WTC11 (cell line): ENCODE measurements around the gene SF3B2. TPM values are rescaled to one million over a fixed set of nuclear protein-coding genes. Genes with fewer than 3 reads are reported as not detected.
A peak's percentile ranks its signal among the peaks of the same experiment; 100 is the strongest.

Source experiments
- ATAC-seq: fragments of 200-7000 bp; cut with Tn5 transposase; 2 replicates; pipeline ENCODE4 v1.10.0; 2021; ENCODE audit warnings: mild to moderate bottlenecking, moderate library complexity
- CTCF ChIA-PET: fragments of 300-600 bp; sonication (Branson Sonifier 250); formaldehyde crosslinking; loops from one replicate; lab custom pipeline; 2021; ENCODE audit warnings: antibody characterized with exemption; lab: Charles Lee
- POLR2A ChIA-PET: fragments of 350-600 bp; sonication (Branson Sonifier 250); formaldehyde crosslinking; loops from one replicate; lab custom pipeline; 2021; ENCODE audit warnings: antibody characterized with exemption; lab: Charles Lee
- DNase-seq: peaks from one replicate; pipeline ENCODE4 v3.0.0; 2021; ENCODE audit warnings: low spot score
- H3K27ac Mint-ChIP-seq: 2 replicates; pipeline ENCODE4 v1.8.0; 2021; ENCODE audit warnings: mixed read lengths
- H3K27me3 Mint-ChIP-seq: 2 replicates; pipeline ENCODE4 v1.8.0; 2021; ENCODE audit warnings: low read depth, mild to moderate bottlenecking, moderate library complexity, mixed read lengths
- H3K36me3 Mint-ChIP-seq: 2 replicates; pipeline ENCODE4 v1.8.0; 2021; ENCODE audit warnings: mixed read lengths
- H3K4me1 Mint-ChIP-seq: 2 replicates; pipeline ENCODE4 v1.8.0; 2022; ENCODE audit warnings: mixed read lengths
- H3K4me3 Mint-ChIP-seq: 2 replicates; pipeline ENCODE4 v1.8.0; 2021; ENCODE audit warnings: mild to moderate bottlenecking, moderate library complexity, mixed read lengths
- H3K9me3 Mint-ChIP-seq: 2 replicates; pipeline ENCODE4 v1.8.0; 2021; ENCODE audit warnings: mixed read lengths
- CREM ChIP-seq: sonication (generic); formaldehyde crosslinking; IDR thresholded peaks from 2 replicates; pipeline ENCODE4 v1.8.1; 2022; ENCODE audit warnings: mild to moderate bottlenecking, missing genetic modification reagents, moderate library complexity
- ELF4 ChIP-seq: sonication (generic); formaldehyde crosslinking; IDR thresholded peaks from 2 replicates; pipeline ENCODE4 v1.8.1; 2022; ENCODE audit warnings: low read depth, mild to moderate bottlenecking, moderate library complexity, missing genetic modification reagents
- FOXP1 ChIP-seq: sonication (generic); formaldehyde crosslinking; IDR thresholded peaks from 2 replicates; pipeline ENCODE4 v1.8.0; 2022; ENCODE audit warnings: missing genetic modification reagents, mild to moderate bottlenecking, moderate library complexity, borderline replicate concordance
- FOXP4 ChIP-seq: sonication (generic); formaldehyde crosslinking; IDR thresholded peaks from 2 replicates; pipeline ENCODE4 v1.8.0; 2022; ENCODE audit warnings: mild to moderate bottlenecking, missing genetic modification reagents
- GRHL2 ChIP-seq: fragments of 250-450 bp; sonication (Bioruptor Pico); IDR thresholded peaks from 2 replicates; pipeline ENCODE4 v1.8.0; 2022; ENCODE audit warnings: mild to moderate bottlenecking, moderate library complexity; ENCODE audit not compliant: insufficient replicate concordance, severe bottlenecking
- KAT7 ChIP-seq: sonication (generic); formaldehyde crosslinking; IDR thresholded peaks from 2 replicates; pipeline ENCODE4 v1.8.1; 2023; ENCODE audit warnings: missing genetic modification reagents, mild to moderate bottlenecking, borderline replicate concordance
- MAX ChIP-seq: sonication (generic); formaldehyde crosslinking; IDR thresholded peaks from 2 replicates; pipeline ENCODE4 v1.8.0; 2022; ENCODE audit warnings: mild to moderate bottlenecking, missing genetic modification reagents
- NR1H2 ChIP-seq: sonication (generic); formaldehyde crosslinking; IDR thresholded peaks from 2 replicates; pipeline ENCODE4 v1.9.0; 2021; ENCODE audit warnings: mild to moderate bottlenecking, moderate library complexity, missing genetic modification reagents
- SMAD4 ChIP-seq: sonication (generic); formaldehyde crosslinking; IDR thresholded peaks from 2 replicates; pipeline ENCODE4 v1.8.0; 2022; ENCODE audit warnings: mild to moderate bottlenecking, missing genetic modification reagents
- SOX15 ChIP-seq: fragments of 250-450 bp; sonication (Bioruptor Pico); IDR thresholded peaks from 2 replicates; pipeline ENCODE4 v1.9.0; 2021; ENCODE audit warnings: mild to moderate bottlenecking
- SP1 ChIP-seq: sonication (generic); formaldehyde crosslinking; conservative IDR thresholded peaks from 2 replicates; pipeline ENCODE4 v1.8.1; 2022; ENCODE audit warnings: missing genetic modification reagents
- TCF7 ChIP-seq: sonication (generic); formaldehyde crosslinking; IDR thresholded peaks from 2 replicates; pipeline ENCODE4 v1.8.0; 2022; ENCODE audit warnings: mild to moderate bottlenecking, low read depth, missing genetic modification reagents, moderate library complexity
- USF2 ChIP-seq: sonication (generic); formaldehyde crosslinking; IDR thresholded peaks from 2 replicates; pipeline ENCODE4 v1.8.1; 2023; ENCODE audit warnings: mild to moderate bottlenecking, missing genetic modification reagents, moderate library complexity
- ZMAT4 ChIP-seq: fragments of 250-450 bp; sonication (Bioruptor Pico); IDR thresholded peaks from 2 replicates; pipeline ENCODE4 v1.9.0; 2021; ENCODE audit warnings: mild to moderate bottlenecking
- ZNF263 ChIP-seq: sonication (generic); formaldehyde crosslinking; IDR thresholded peaks from 2 replicates; pipeline ENCODE4 v1.8.1; 2022; ENCODE audit warnings: low read depth, mild to moderate bottlenecking, moderate library complexity, missing genetic modification reagents
- ZNF423 ChIP-seq: fragments of 250-450 bp; sonication (Bioruptor Pico); IDR thresholded peaks from 2 replicates; pipeline ENCODE4 v2.1.2; 2022; ENCODE audit warnings: mild to moderate bottlenecking, moderate library complexity
- total RNA-seq: library from RNA; stranded (reverse); gene quantifications from 3 replicates; pipeline ENCODE4 v1.2.3, GENCODE V29; 2021
- TF ChIP-seq, protein P1 (sequence below): sonication (generic); formaldehyde crosslinking; IDR thresholded peaks from 2 replicates; pipeline ENCODE4 v1.8.1; 2023; ENCODE audit warnings: mild to moderate bottlenecking, moderate library complexity, missing genetic modification reagents
- TF ChIP-seq, protein P2 (sequence below): sonication (generic); formaldehyde crosslinking; IDR thresholded peaks from 2 replicates; pipeline ENCODE4 v1.8.1; 2023; ENCODE audit warnings: mild to moderate bottlenecking, missing genetic modification reagents

The SF3B2 gene
- total RNA-seq, 1 experiment from 2014 or later = 295 TPM

- TF ChIP-seq USF2 (CRISPR knock-in tag) (0 out of 2 replicates have a peak, but pooled peaks have one; percentile 10), GRHL2 (CRISPR knock-in tag) (no peak), ZMAT4 (CRISPR knock-in tag) (no peak), CREM (CRISPR knock-in tag) (0 out of 2 replicates have a peak, but pooled peaks have one; percentile 1), FOXP4 (peak; percentile 34; the same call in 1 of the 2 replicates), NR1H2 (no peak), SOX15 (CRISPR knock-in tag) (no peak), MAX (peak; percentile 21; the same call in 1 of the 2 replicates), SMAD4 (CRISPR knock-in tag) (no peak), SP1 (CRISPR knock-in tag) (0 out of 2 replicates have a peak, but pooled peaks have one; percentile 8), ZNF263 (CRISPR knock-in tag) (no peak), ZNF423 (CRISPR knock-in tag) (no peak), ELF4 (0 out of 2 replicates have a peak, but pooled peaks have one; percentile 68)
- TF ChIP-seq, protein P1, sequence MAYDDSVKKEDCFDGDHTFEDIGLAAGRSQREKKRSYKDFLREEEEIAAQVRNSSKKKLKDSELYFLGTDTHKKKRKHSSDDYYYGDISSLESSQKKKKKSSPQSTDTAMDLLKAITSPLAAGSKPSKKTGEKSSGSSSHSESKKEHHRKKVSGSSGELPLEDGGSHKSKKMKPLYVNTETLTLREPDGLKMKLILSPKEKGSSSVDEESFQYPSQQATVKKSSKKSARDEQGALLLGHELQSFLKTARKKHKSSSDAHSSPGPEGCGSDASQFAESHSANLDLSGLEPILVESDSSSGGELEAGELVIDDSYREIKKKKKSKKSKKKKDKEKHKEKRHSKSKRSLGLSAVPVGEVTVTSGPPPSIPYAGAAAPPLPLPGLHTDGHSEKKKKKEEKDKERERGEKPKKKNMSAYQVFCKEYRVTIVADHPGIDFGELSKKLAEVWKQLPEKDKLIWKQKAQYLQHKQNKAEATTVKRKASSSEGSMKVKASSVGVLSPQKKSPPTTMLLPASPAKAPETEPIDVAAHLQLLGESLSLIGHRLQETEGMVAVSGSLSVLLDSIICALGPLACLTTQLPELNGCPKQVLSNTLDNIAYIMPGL = no peak; the same call in 1 of the 2 replicates
- TF ChIP-seq, protein P2, sequence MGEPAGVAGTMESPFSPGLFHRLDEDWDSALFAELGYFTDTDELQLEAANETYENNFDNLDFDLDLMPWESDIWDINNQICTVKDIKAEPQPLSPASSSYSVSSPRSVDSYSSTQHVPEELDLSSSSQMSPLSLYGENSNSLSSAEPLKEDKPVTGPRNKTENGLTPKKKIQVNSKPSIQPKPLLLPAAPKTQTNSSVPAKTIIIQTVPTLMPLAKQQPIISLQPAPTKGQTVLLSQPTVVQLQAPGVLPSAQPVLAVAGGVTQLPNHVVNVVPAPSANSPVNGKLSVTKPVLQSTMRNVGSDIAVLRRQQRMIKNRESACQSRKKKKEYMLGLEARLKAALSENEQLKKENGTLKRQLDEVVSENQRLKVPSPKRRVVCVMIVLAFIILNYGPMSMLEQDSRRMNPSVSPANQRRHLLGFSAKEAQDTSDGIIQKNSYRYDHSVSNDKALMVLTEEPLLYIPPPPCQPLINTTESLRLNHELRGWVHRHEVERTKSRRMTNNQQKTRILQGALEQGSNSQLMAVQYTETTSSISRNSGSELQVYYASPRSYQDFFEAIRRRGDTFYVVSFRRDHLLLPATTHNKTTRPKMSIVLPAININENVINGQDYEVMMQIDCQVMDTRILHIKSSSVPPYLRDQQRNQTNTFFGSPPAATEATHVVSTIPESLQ (CRISPR knock-in tag) = no peak
Measured at GRCh38 chr11:66069715-66070603, 17.8 kb downstream of the SF3B2 start, which contains the start of gene PACS1 (continued).

DNA sequence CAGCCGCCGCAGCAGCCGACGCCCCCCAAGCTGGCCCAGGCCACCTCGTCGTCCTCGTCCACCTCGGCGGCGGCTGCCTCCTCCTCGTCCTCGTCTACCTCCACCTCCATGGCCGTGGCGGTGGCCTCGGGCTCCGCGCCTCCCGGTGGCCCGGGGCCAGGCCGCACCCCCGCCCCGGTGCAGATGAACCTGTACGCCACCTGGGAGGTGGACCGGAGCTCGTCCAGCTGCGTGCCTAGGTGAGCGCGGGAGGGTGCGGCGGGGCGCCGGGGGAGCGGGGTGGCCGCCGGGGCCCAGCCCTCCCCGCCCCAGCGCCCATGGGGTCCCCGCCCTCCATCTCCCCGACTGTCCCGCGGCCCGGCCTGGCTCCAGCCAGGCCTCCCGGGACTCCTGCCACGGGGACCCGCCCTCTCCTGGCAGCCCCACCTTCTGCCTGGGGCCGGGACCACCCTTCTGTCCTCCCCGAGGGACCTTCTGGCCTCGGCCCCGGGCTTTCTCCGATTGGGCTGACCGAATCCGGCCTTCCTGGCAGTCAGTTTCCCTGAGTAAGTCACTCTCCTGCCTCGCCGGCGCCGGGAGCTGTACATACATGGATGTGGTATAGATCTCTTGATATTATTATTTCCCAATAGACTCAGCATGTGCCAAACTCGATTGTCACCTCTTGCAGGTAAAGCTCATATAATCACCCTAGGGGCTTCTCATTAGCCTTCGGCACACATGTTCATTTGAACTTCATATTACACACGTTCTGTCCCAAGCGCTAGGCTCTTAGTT lies 18.6 kb downstream of the SF3B2 start:
- TF ChIP-seq KAT7 (CRISPR knock-in tag) = no peak
- TF ChIP-seq, protein P1 = 0 out of 2 replicates have a peak, but pooled peaks have one; percentile 82
- 0 out of 2 replicates have a peak, but pooled peaks have one; percentile 40 for TF ChIP-seq FOXP1 (CRISPR knock-in tag)
- no peak for TF ChIP-seq ZNF263 (CRISPR knock-in tag)
- TF ChIP-seq SP1 (CRISPR knock-in tag) = 0 out of 2 replicates have a peak, but pooled peaks have one; percentile 24
- 0 out of 2 replicates have a peak, but pooled peaks have one; percentile 50 for TF ChIP-seq TCF7 (CRISPR knock-in tag)
- TF ChIP-seq, all 79 proteins: peak for 4
- H3K27ac Mint-ChIP-seq = peak overlapping the region; percentile 19; the same call in 1 of the 2 replicates
- POLR2A ChIA-PET = no interaction called here

More for the DNA sequence above, 18.6 kb downstream of the SF3B2 start:
- Mint-ChIP-seq H3K27me3 (no peaks in the 10 kb centered on the region), H3K4me1 (peaks cover 26% of the 10 kb centered on the region), H3K9me3 (no peaks in the 10 kb centered on the region), H3K36me3 (peaks cover 39% of the 10 kb centered on the region), H3K4me3 (peak overlapping the region; percentile 88)
- DNase-seq = peak; percentile 45
- CTCF ChIA-PET = interaction anchor here (1.4 to 4.7 kb wide), 4 partner anchors 19 to 211 kb away, joined by 4 to 43 read pairs (median 22); partner anchors contain the start of genes MUS81 and SF3B2
- ATAC-seq = peak; percentile 8
